GM21619 (cell line): ENCODE data around the gene CCDC85C.

Experiments used
- ATAC-seq: cut with Tn5 transposase; IDR thresholded peaks from one replicate; pipeline ENCODE4 v1.9.1; 2021; ENCODE audit not compliant: unreplicated experiment

CCDC85C gene

DNA sequence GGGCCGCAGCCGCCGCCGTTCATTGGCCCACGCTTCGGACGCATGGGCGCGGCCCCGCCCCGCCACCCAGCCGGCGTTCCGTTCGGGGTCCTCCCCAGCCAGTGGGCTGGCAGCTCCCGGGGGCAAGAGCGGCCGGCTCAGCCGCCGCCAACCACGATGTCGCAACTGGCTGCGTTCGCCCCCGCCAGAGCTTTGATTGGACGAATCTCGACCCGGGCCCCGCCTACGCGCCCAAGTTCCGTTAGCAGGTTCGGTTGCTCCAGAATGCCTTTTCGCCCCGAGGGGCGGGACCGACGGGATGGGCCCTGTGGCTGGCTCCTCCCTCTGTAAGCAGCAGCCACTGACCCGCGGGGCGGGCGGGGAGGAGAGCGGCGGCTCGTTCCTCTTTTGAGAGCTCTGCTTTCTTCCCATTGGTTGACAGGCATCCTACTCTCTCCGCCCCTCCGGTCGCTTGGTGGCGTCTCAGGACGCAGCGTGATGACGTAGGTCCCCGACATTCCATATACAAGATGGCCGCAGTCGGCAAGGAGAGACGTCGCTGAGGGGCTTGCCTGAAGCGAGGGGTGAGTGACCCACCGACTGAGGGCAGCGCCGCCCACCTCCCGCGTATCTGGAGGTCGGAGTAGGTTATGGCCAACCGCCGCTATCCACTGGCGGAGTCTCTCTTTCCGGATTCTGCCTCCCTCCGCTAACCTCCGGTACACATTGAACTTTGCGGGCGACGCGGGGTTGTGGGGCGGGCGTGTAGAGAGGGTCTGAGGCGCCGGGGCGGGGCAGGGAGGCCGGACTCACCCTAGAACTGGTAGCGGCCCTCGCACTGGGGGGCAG lies 122.9 kb downstream of the CCDC85C start, which contains the start of gene CCNK:
Gene CCNK (plus strand): TSS at position 493 of the 828 bp plus-strand sequence. CDS start 11,269 bp downstream, outside the sequence.
- ATAC-seq: peak; percentile 86

DNA sequence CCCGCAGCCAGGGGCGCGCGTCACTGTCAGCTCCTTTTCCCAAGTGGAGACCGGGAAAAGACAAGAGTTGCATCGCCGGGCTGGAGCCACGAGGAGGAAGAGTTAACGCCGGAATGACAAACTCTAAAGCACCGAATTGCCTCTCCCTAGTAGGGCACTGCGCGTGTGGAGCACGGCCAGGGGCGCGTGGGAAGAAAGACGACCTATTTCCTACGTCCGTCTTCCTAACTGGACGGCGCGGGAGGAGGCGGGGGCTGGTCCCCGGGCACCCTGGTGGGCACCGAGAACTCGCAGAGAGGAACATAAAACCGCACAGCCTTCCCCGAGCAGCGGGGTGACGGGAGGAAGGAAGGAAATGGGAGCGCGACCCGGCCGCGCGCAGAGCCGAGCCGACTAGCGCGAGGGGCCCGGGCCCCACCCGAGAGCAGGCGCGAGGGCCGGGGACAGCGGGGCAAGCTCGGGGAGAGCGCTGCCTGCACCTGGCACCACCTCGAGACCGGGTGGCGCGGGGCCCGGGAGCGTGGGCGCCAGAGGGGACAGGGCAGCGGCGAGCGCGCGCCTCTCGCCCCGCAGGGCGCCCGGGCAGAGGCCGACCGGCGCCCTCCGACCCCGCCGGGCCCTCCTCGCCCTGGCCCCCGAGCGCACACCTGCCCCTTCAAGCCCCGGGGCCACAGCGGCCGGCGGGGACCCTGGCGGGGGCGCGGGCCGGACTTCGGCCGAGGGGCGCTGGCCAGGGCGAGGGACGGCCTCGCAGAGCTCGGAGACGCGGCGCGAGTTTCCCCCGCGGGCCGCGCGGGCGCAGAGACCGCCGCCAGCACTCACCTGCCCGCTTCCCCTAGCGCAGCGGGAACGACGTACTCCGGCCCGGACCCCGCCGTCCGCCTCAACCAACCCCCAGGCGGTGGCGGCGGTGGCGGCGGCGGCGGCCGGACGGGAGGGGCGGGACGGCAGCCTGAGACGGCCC lies 123.8 kb downstream of the CCDC85C start, which contains the start of gene SETD3:
Gene SETD3 (minus strand): TSS at position 954 of the 964 bp plus-strand sequence. CDS start 15,054 bp downstream, outside the sequence.
- ATAC-seq: peak; percentile 1

GRCh38 chr14:99479160-99479905 lies 124.7 kb downstream of the CCDC85C start:
- no peak for ATAC-seq

DNA sequence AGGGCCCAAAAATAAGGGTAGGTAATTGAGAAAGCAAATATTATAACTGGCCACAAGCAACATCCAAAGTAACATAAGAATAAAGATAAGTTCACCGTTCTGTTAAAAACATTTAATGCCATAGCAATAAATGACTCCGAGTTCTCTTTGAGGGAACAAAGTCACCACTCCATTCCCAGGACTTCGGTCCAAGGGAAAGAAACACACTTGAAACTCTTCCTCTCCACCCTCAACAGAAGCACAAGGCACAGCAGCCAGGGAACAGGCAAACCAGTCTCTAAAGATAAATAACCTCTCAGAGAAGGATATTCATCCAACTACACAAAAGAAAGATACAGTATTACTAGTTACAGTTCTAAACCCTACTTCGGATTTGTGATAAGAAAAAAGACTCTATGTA lies 125.9 kb downstream of the CCDC85C start:
- no peak for ATAC-seq

- no peak for ATAC-seq
Observed at GRCh38 chr14:99476864-99477263, 127.1 kb downstream of the CCDC85C start.

- ATAC-seq: no peak
Observed at GRCh38 chr14:99475660-99476059, 128.3 kb downstream of the CCDC85C start.

DNA sequence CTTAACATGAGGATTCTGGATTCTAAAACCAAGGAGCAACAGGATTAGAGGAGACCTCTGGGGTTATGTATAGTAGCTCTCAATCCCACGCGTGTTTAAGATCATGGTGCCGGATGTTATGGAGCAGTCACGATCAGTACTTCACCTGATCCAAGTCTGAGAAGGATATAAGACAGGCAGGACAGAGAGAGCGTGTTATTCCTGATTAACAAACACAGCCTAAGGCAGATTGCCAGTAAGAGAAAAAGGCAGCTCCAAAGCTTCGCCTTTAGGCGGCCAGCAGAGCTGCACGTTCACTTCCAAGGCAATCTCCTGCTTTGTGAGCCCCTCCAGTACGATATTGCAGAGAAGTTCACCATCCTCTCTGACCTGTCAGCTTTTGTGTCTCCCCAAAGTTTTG lies 128.8 kb downstream of the CCDC85C start:
- no peak for ATAC-seq

DNA sequence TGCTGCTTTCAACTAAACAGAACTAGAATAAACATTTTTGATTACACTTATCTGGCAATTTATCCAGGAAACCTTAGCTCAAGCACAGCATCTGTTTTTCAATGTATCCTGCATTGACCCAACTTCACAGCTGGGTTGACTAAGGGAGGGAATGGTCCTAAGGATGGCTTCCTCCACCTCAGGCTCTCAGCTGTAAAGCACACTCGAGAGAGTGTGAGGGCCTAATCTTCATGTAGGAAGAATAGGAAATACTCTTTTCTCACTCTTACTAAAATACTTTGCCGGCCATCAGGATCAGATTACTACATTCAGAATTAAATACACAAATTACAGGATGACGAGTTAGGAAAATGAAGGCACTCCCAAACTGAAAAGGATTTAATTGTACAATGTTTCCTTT lies 130.5 kb downstream of the CCDC85C start:
- no peak for ATAC-seq

DNA sequence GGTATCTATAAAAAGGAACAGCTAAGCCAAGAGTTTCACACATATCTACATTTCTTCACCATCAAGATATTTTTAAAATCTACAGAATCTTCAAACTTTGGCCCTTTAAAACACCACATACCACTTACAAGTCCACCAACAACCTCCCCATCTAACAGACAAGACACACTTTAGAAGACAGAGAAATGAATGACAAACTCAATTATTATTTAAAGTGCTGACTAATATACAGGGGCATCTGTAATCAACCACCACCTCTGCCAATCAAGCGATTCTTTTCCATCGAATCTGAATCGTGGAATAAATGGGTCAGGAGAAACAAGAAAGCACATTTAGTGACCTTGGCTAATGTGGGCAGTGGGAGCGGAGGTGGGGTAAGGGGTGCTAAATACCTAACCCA lies 131.1 kb downstream of the CCDC85C start:
- ATAC-seq: no peak

- ATAC-seq: no peak
Observed at GRCh38 chr14:99471731-99472130, 132.3 kb downstream of the CCDC85C start.

DNA sequence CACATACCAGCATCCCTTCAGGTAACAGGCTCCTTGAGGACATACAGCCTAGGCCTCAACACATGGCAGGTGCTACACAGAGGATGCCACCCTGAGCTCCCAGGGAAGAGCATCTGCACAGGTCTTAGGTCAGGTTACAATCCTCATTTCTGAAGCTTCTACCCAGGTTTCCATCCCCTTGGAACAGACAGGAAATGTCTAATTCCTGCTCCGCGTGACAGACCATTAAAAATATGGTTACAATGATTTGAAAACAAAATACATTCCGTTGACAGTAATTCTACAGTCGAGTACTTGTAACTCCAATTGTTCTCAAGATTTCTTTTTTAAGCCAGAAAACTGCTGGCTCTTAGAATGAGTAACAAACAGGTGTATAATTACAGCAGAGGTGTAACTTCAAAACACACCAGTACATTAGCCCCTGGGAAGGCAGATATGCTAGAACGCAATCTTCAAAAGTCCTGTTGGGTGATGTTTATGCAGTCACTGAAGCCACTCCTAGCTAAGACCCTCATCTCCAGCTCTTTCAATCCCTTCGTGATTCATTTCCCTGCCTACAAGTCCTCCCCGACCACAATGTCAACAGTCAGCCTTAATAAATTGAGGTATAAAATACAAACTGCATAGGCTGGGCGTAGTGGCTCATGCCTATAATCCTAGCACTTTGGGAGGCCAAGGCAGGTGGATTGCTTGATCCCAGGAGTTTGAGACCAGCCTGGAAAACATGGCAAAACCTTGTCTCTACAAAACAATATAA lies 135.0 kb downstream of the CCDC85C start:
- ATAC-seq: no peak

DNA sequence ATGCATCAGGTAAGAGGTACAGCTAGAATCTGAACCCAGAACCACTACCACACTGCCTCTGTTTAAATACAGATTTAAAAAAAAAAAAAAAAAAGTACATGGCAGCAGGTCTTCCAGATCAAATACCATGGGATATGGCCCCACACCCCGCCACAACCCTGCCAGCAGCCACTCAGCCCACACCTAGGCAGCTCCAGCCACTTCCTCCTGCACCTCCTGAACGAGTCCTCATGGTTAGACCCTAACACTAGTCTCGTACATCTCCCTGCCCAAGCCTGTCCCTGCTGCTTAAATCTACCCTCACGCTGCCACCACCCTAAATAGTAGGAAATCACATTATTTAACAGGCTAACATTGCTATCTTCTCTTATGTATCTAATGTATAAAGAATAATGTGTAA lies 135.9 kb downstream of the CCDC85C start:
- ATAC-seq: no peak

DNA sequence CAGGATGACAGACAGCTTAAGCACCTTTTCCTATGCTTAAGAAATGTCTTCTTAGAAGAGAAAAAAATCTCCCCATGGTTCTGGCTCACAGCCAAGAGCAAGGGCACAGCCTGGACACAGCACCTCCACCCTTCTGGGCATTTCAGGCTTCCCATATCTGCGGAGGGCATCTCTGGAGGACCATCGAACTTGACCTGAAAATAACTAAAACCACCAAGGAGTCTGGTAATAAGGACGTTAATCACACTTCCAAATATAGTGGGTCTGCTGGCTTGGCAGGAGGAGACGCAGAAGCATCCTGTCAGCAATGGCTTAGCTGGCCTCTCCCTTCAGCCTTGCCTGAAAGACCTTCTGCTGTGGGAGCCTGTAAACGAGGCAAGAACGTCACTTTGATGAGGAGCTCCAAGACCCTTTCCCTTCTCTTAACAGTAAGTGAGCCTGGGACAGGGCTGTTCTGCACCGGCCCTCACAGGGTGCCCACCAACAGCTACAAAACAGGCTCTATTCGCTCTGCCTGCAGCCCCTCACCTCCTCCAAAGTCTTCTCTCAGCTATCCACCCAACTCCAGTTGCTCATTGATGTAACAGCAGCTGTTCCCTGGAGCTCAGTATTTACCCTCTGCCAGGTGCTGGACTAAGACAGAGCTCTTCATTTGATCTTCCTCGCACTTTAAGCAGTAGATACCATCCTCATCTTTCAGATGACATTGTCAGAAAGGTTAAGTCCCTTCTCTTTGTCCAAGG lies 136.5 kb downstream of the CCDC85C start:
- ATAC-seq: no peak

DNA sequence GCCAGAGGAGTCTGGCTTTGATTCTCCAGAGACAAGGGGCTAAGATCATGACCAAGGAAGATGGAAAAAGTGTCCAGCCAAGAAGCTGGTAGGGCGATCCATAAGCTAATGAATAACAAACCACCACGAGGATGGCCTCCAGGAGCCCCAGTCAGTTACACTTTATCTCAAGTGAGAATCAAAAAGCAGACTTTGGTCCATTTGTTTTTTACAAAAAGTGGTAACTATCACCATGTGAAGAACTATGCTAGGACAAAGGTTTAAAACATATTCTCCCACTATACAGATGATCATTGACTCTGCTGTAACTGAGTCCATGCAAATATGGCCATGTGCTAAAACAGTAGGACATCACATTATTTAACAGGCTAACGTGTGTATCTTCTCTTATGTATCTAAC lies 137.2 kb downstream of the CCDC85C start:
- ATAC-seq: no peak

DNA sequence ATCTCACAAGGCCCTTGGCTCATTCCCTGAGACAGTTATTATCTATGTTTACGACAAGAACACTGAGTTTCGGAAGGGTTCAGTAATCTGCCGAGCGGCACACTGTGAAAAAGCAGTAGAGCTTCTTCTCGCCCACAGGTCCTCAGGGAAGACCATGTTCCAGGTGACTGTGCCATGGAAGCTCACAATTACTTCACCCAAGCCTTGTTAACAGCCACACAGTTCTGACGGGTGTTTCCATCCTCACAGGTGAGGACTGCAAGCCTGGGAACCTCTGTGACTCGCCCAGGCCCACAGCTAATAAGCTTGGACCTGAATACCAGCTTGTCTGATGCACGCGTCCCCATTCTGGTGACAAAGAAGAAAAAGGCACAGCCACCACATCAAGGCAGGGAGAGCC lies 138.7 kb downstream of the CCDC85C start:
- ATAC-seq: no peak

DNA sequence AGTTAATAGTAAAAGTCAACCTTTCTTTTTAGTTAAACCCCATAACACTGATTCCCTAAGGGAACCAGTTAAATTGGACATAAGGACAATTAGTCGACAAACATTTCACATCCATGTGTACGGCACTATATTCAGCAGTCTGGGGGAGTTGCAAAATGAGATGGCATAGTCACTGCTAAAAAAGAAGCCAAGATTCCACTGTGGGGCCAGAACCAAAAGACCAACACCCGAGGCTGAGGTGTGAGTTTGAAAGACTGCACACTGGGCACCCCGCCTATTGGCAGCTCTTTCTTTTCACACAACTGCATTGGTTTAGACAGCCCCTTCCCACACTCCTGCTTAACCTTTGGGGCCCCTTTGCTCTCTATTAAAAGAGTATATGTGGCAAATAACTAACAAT lies 140.0 kb downstream of the CCDC85C start:
- ATAC-seq: no peak

GRCh38 chr14:99462210-99462609 lies 141.8 kb downstream of the CCDC85C start:
- ATAC-seq: no peak

GRCh38 chr14:99461411-99462085 lies 142.5 kb downstream of the CCDC85C start:
- no peak for ATAC-seq

- no peak for ATAC-seq
Observed at GRCh38 chr14:99460793-99461192, 143.2 kb downstream of the CCDC85C start.
